HL-60 (cell line): ENCODE data around the gene C2orf42.
"Not testable (repeated sequence)": the region's sequence is repeated elsewhere in the genome, so short reads cannot be mapped to it uniquely, and the experiment has no call there.

Source experiments
- DNase-seq, 2 experiments: peaks; one replicate each; pipeline ENCODE4 v3.0.0-alpha.2; 2010 to 2020; ENCODE audit warnings: low read depth in 1 of 2, low spot score in 1 of 2
- H3K27ac ChIP-seq: fragments of 250-450 bp; sonication (Bioruptor Pico); replicated peaks from 2 replicates; pipeline ENCODE4 v1.5.1; 2020; ENCODE audit warnings: mild to moderate bottlenecking, moderate library complexity
- H3K27me3 ChIP-seq: fragments of 250-450 bp; sonication (Bioruptor Pico); 2 replicates; pipeline ENCODE4 v1.5.1; 2021; ENCODE audit warnings: mild to moderate bottlenecking, moderate library complexity; ENCODE audit not compliant: insufficient read depth, poor library complexity, severe bottlenecking
- H3K4me3 ChIP-seq: replicated peaks from 2 replicates; pipeline ENCODE4 v1.5.1; 2011; ENCODE audit warnings: mild to moderate bottlenecking, control low read depth, low read length; ENCODE audit not compliant: insufficient read depth
- GABPA ChIP-seq: IDR thresholded peaks from 2 replicates; pipeline ENCODE4 v1.6.1; 2012; ENCODE audit warnings: low read depth
- POLR2AphosphoS5 ChIP-seq: IDR thresholded peaks from 2 replicates; pipeline ENCODE4 v1.6.1; 2012; ENCODE audit warnings: low read depth
- REST ChIP-seq: IDR thresholded peaks from 2 replicates; pipeline ENCODE4 v1.6.1; 2012; ENCODE audit warnings: low read depth; ENCODE audit not compliant: insufficient replicate concordance
- SPI1 ChIP-seq: IDR thresholded peaks from 2 replicates; pipeline ENCODE4 v1.6.1; 2012; ENCODE audit warnings: low read depth, mild to moderate bottlenecking, borderline replicate concordance
- TF ChIP-seq, protein P1 (sequence below): IDR thresholded peaks from one replicate; pipeline ENCODE4 v1.5.1; 2011; ENCODE audit warnings: low read length, control low read depth, inconsistent platforms; ENCODE audit not compliant: insufficient read depth

C2orf42 gene

GRCh38 chr2:70192516-70192915 is 1.7 kb upstream of the C2orf42 start:
- H3K27ac ChIP-seq, result no peak overlapping the region
- DNase-seq, result no peak
- TF ChIP-seq POLR2AphosphoS5, result no peak
- no peak overlapping the region for H3K4me3 ChIP-seq
- no peaks in the 10 kb centered on the region for H3K27me3 ChIP-seq

- no peak for TF ChIP-seq SPI1
- TF ChIP-seq REST, result no peak
- no peak for TF ChIP-seq GABPA
- no peak for TF ChIP-seq POLR2AphosphoS5
- TF ChIP-seq, protein P1, sequence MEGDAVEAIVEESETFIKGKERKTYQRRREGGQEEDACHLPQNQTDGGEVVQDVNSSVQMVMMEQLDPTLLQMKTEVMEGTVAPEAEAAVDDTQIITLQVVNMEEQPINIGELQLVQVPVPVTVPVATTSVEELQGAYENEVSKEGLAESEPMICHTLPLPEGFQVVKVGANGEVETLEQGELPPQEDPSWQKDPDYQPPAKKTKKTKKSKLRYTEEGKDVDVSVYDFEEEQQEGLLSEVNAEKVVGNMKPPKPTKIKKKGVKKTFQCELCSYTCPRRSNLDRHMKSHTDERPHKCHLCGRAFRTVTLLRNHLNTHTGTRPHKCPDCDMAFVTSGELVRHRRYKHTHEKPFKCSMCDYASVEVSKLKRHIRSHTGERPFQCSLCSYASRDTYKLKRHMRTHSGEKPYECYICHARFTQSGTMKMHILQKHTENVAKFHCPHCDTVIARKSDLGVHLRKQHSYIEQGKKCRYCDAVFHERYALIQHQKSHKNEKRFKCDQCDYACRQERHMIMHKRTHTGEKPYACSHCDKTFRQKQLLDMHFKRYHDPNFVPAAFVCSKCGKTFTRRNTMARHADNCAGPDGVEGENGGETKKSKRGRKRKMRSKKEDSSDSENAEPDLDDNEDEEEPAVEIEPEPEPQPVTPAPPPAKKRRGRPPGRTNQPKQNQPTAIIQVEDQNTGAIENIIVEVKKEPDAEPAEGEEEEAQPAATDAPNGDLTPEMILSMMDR, result no peak
These were observed 471 bp upstream of the C2orf42 start for GRCh38 chr2:70191244-70191735.

DNA sequence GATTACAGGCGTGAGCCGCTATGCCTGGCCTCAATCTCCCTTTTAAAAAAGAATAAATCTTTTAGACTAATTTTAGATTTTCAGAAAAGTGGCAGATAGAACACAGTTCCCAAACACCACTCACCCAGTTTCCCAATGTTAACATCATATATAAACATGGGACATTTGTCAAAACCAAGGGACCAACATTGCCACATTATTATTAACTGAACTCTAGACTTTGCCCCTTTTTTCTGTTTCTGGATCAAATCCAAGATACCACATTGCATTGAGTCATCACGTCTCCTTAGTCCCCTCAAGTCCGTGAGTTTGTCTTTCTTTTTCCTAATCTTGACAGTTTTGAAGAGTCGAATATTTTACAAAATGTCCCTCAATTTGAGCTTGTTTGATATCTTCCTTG is 2.4 kb downstream of the C2orf42 start:
- TF ChIP-seq GABPA (no peak), REST (no peak), SPI1 (no peak), POLR2AphosphoS5 (no peak)
- TF ChIP-seq, protein P1, result no peak
- H3K4me3 ChIP-seq, result no peak overlapping the region
- no peaks in the 10 kb centered on the region for H3K27me3 ChIP-seq
- no peak overlapping the region for H3K27ac ChIP-seq
- DNase-seq, result no peak

More at GRCh38 chr2:70191244-70191735, 471 bp upstream of the C2orf42 start:
- Histone ChIP-seq H3K4me3 (peak overlapping the region; percentile 87), H3K27me3 (no peaks in the 10 kb centered on the region), H3K27ac (peak overlapping the region; percentile 99)
- no peak for DNase-seq

GRCh38 chr2:70187170-70187569 is 3.6 kb downstream of the C2orf42 start:
- not testable (repeated sequence) for DNase-seq, H3K27me3 ChIP-seq, H3K27ac ChIP-seq, H3K4me3 ChIP-seq

DNA sequence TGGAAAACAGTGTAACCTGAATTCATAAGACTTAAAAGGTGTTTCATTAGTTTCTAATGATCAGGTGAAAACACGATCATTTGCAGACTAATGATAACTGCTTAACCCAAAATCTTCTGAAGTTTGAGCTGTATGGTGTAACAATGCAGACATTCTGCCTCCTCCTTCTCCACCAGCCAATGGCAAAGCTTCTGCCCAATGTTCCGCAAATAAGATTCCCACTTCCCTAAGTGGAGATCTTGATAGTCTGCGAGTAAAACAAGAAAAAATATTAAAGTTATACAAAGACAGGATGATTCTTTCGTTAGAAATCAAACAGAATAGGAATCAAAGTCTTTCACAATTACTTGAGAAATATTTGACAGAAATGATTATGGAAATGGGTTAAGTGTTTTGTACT is 8.1 kb downstream of the C2orf42 start:
- no peak for TF ChIP-seq GABPA
- peak; percentile 71 for TF ChIP-seq SPI1
- TF ChIP-seq, protein P1, result no peak
- no peak for TF ChIP-seq REST
- DNase-seq, result peak in 1 of 2 experiments; percentile 53
- no peak overlapping the region for H3K4me3 ChIP-seq
- peak overlapping the region; percentile 9; the same call in 1 of the 2 replicates for H3K27ac ChIP-seq
- H3K27me3 ChIP-seq, result no peaks in the 10 kb centered on the region
